ENCODE data around the gene TUT4. TPM values are rescaled to one million over a fixed set of nuclear protein-coding genes. Genes with fewer than 3 reads are reported as not detected.

Gene TUT4, protein sequence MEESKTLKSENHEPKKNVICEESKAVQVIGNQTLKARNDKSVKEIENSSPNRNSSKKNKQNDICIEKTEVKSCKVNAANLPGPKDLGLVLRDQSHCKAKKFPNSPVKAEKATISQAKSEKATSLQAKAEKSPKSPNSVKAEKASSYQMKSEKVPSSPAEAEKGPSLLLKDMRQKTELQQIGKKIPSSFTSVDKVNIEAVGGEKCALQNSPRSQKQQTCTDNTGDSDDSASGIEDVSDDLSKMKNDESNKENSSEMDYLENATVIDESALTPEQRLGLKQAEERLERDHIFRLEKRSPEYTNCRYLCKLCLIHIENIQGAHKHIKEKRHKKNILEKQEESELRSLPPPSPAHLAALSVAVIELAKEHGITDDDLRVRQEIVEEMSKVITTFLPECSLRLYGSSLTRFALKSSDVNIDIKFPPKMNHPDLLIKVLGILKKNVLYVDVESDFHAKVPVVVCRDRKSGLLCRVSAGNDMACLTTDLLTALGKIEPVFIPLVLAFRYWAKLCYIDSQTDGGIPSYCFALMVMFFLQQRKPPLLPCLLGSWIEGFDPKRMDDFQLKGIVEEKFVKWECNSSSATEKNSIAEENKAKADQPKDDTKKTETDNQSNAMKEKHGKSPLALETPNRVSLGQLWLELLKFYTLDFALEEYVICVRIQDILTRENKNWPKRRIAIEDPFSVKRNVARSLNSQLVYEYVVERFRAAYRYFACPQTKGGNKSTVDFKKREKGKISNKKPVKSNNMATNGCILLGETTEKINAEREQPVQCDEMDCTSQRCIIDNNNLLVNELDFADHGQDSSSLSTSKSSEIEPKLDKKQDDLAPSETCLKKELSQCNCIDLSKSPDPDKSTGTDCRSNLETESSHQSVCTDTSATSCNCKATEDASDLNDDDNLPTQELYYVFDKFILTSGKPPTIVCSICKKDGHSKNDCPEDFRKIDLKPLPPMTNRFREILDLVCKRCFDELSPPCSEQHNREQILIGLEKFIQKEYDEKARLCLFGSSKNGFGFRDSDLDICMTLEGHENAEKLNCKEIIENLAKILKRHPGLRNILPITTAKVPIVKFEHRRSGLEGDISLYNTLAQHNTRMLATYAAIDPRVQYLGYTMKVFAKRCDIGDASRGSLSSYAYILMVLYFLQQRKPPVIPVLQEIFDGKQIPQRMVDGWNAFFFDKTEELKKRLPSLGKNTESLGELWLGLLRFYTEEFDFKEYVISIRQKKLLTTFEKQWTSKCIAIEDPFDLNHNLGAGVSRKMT (N-terminal part only)
- 136 TPM for polyA plus RNA-seq (ENCODE audit: insufficient read length)
- long read RNA-seq, donor 1, full-length matches to known transcripts: 9 of 410 reads
- long read RNA-seq, donor 1, partial matches to known transcripts: 401 of 410 reads
- long read RNA-seq, donor 1, other reads (novel, unspliced or antisense): 0 of 410 reads
- long read RNA-seq, donor 2, full-length matches to known transcripts: 10 of 51 reads
- long read RNA-seq, donor 2, partial matches to known transcripts: 41 of 51 reads
- long read RNA-seq, donor 2, other reads (novel, unspliced or antisense): 0 of 51 reads
- long read RNA-seq, donor 3, full-length matches to known transcripts: 4 of 28 reads
- long read RNA-seq, donor 3, partial matches to known transcripts: 24 of 28 reads
- long read RNA-seq, donor 3, other reads (novel, unspliced or antisense): 0 of 28 reads
- long read RNA-seq, donor 4, full-length matches to known transcripts: 3 of 3 reads
- long read RNA-seq, donor 4, partial matches to known transcripts: 0 of 3 reads
- long read RNA-seq, donor 4, other reads (novel, unspliced or antisense): 0 of 3 reads
- long read RNA-seq, donor 5, full-length matches to known transcripts: 5 of 15 reads
- long read RNA-seq, donor 5, partial matches to known transcripts: 10 of 15 reads
- long read RNA-seq, donor 5, other reads (novel, unspliced or antisense): 0 of 15 reads
- long read RNA-seq, donor 6, partial matches to known transcripts: 15 of 17 reads
- long read RNA-seq, donor 6, other reads (novel, unspliced or antisense): 0 of 17 reads
- long read RNA-seq, donor 7, full-length matches to known transcripts: 10 of 36 reads
- long read RNA-seq, donor 7, partial matches to known transcripts: 26 of 36 reads
- long read RNA-seq, donor 7, other reads (novel, unspliced or antisense): 0 of 36 reads
- long read RNA-seq, donor 8, partial matches to known transcripts: 0 of 3 reads
- long read RNA-seq, donor 8, other reads (novel, unspliced or antisense): 0 of 3 reads

DNA sequence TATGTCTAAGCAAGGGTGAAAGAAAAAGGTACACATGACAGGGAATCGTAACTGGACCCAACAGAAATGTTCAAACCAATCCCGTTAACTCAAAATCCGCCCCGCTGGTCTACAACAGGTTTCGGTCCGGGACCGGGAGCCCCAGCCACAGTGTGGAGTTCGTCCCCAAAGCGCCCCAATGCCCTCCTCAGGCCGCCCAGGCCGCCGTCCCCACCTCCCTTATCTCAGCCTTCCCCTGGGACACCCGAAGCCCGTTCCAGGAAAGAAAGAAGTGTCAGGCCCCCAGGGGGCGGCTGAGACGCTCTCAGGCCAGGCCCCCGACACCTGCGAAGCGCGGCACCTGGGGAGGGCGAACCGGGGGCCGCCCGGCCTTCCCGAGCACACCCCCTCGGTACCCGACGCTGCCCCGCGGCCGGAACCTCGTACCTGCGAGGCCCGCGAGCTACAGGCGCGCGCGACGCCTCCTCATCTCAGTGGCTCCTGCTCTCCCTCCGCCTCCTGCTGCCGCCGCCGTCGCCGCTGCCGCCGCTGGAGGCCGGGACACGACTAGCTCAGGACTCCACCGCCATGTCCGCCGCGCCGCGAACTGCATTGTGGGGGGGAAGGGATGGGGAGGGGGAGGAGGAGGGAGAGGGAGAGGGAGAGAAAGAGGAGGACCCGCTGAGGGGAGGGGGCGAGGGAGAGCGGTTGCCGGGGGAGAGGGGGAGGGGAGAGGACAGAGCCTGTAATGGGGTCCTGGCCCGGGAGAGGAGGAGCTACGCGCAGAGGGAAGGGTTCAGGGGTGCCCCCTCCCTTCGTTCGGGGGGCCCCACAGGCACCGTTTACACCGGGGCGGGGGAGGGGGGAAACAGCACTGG is at the start of gene TUT4:
Gene TUT4 (minus strand): TSS at position 588 of the 857 bp plus-strand sequence. CDS start 26,812 bp downstream, outside the sequence.
- peak; percentile 93 for DNase-seq

DNA sequence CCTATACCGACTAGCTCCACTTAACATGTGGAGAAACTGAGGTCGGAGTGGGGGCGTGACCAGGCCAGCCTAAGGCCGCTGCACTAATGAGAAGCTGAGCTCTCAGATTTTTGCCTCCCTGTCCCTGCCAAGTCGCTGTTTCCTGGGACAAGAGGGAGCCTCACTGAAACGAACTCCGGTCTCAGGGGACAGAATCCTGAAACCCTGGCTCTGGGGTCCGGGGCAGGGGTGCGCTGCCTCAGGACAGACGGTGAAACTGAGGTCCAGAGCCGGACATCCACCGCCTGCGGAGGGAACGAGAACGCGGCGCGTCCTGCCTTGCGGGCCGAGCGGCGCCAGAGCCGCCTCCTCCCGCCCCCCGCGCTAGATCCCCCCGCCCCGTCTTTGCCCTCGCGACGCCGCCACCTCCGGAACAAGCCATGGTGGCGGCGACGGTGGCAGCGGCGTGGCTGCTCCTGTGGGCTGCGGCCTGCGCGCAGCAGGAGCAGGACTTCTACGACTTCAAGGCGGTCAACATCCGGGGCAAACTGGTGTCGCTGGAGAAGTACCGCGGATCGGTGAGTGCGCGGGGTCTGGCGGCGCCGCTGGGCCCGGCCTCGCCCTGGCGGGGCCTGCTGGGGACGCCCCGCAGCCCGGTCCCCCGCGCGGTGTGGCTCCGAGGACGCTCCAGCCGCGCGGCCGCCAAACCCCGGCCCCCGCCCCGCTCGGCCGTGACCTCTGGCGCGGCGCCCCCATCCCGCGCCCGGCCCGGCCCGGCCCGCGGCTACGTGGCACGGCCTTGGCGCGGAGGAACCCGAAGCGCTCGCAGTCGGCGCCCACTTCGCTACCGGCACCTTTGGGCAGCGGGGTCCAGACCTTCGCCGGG is 49.3 kb upstream of the TUT4 start, which contains the start of gene GPX7:
Gene GPX7 (plus strand): TSS at position 381 of the 865 bp plus-strand sequence. CDS start 39 bp downstream, at position 420.
- peak; percentile 37 for DNase-seq

DNA sequence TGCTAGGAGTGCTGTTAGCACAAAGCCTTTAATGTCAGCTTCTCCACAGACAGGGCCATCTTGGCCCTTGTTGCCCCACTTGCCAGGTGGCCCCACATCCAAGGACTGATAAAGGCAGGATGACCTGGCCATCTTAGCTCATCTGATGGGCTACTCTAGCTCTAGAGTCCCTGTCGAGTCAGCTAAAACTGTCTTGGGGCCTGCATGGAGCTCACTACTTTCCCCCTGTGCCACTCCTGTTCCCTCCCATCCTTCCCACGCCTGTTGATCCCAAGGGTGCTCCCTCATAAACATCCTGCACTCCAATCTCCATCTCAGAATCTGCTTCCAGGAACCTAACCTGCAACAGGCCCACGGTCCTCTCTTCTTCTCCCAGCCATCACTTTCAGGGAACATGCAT is 48.6 kb upstream of the TUT4 start:
- DNase-seq: no peak

DNA sequence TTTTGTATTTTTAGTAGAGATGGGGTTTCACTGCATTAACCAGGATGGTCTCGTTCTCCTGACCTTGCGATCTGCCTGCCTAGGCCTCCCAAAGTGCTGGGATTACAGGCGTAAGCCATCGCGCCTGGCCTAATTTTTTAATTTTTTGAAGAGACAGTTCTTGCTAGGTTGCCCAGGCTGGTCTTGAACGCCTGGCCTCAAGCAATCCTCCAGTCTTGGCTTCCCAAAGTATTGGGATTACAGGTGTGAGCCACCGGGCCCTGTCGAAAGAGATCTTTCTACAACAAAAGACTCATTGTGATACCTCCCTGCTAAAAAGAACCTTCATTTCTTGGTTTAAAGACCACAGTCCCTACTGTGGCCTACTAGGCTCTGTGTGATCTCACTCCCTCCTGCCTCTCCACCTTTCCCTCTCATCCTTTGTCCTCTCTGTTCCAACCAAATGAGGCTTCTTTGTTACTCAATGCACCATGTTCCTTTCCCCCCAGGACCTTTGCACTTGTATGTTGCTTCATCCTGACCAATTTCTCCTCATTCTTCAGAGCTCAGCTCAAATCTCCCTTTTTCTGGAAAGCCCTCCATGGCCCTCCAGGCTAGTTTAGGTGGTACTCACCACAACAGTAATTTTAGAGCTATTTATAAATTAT is 47.8 kb upstream of the TUT4 start:
- DNase-seq: no peak

DNA sequence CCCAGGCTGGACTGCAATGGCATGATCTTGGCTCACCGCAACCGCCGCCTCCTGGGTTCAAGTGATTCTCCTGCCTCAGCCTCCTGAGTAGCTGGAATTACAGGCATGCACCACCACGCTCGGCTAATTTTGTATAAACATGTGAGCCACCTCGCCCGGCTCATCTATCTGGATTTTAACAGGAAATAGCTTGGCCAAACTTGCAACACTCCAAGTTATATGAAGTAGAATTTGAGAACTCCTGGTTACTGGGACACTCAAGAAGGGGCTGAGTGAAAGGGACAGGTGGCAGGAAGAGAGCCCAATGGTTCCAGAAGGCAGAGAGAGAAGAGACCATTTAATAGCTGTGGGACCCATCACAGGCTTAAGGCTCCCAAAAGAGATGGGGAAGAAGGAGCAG is 46.3 kb upstream of the TUT4 start:
- DNase-seq: no peak

DNA sequence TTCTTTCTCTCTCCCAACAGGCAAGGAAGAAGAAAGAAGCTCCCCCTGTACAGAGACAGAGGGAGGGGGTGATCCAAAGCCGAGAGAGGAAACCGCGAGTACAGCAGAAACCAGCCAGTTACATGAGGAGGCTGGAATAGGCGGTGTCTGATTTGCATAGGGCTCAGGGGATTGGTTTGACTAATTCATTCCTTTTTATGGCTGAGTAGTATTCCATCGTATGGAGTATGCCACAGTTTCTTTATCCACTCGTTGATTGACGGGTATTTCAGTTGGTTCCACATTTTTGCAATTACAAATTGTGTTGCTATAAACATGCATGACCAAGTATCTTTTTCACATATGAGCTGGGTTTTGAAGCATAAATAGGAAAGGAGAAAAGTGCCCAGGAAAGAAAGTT is 45.8 kb upstream of the TUT4 start:
- DNase-seq: no peak

DNA sequence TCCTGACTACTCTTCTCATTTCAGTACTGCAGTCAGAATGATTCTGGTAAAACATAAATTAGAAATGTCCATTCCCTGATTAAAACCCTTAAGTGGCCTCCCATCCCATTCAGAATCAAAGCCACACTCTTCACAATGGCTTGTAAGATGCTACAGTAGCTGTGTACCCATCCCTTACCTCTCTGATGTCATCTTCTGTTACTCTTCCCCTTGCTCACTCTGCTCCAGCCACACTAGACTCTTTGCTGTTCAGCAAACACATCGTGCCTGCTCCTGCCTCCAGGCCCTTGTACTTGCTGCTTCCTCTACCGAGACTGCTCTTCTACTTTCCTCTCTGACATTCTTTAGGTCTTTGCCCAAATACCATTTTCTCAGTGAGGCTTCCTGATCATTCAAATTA is 45.0 kb upstream of the TUT4 start:
- no peak for DNase-seq

DNA sequence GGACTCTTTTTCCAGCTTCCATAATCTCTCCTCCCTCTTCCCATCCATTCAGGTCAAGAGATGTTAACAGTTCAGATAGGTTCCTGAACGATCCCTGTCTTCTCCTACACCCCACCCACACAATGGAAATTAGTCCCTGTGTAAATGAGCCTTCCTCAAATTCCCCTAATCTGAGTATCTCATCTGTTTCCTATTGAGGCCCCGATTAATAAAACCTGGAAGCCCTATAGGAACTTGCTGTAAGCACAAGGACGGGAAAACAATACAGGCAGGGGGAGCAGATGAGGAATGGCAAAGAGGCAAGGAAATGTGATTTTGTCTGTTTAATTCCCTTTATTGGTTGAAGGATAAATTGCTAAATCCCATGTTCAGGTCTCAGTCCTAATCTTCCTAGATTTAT is 42.2 kb upstream of the TUT4 start:
- DNase-seq: no peak

DNA sequence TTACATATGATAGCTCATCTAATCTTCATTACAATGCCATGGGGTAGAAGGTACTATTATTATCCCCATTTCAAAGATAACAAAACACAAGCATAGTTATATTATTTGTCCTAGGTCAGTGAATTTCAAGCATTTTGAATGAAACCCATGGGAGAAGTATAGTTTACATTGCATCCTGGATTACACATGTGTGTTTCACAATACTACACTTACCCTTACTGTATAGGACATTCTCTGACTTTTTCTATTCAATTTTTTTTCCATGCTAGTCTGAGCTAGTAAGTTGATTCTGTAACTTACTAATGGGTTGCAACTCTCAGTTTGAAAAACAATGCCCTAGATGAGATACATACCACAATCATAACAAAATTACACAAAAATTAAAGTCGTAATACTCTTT is 40.6 kb upstream of the TUT4 start:
- no peak for DNase-seq

DNA sequence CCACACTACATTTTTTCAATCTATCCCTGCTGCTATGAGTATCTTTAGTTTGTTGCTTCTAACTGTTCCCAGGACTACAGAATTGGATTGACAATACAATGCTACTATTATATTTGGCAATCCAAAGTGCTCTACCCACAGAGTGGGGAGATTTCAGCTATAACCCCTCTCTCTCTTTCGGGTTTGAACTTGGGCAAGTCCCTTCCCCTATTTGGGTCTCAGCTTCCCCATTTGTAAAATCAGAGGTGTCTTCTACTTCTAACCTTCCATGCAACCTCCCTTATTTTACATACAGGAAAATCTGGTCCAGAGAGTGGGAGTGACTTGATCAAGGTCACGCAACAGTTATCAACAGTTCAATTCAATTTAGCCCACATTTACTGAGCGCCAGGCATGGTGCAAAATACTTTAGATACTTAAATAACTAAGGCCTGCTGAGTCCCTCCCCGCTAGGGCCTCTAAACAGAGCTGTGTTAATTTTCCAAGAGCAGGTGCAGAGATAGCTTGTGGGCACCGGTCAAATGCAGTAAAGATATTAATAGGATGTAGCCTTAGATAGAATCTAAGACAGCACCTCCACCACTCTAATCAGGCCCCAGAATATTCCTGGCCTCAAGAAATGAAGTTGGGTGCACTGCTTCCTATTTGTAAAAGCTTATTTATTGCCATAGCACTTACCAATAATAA is 39.9 kb upstream of the TUT4 start:
- no peak for DNase-seq

DNA sequence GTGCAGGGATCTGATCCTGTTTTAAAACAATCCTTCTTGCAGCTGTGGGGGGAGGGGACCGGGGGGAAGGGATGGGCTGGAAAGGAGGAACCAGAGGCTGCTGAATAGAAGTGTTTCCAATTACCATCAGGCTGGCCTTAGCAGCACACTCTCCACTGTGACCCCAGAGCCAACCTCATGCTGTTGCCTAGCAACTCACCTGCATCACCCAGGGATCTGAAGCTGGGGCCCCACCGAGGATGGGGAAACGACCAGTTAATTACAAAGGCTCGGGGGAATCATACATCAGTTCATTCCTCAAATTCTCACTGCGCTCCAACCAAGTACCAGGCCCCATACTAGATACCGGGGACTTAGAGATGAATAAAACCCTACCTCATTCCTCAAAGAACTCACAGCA is 37.4 kb upstream of the TUT4 start:
- DNase-seq: peak; percentile 40

DNA sequence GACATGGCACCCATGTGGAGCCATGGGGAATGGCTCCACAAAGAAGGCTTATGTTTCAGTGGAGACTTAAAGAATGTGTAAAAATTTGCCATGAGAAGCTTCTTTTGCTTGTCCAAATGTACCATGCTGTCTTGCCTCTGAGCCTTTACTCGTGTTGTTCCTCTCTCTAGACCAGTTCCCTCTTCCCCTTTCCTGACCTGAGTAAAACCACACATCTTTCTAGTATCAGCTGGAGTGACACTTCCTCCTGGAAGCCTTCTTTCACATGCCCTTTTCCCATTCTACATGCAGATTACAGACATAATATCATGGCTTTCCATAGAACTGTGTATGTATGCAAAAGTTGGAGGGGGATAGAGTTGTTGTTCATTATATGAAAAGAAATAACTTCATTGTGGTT is 35.6 kb upstream of the TUT4 start:
- no peak for DNase-seq

DNA sequence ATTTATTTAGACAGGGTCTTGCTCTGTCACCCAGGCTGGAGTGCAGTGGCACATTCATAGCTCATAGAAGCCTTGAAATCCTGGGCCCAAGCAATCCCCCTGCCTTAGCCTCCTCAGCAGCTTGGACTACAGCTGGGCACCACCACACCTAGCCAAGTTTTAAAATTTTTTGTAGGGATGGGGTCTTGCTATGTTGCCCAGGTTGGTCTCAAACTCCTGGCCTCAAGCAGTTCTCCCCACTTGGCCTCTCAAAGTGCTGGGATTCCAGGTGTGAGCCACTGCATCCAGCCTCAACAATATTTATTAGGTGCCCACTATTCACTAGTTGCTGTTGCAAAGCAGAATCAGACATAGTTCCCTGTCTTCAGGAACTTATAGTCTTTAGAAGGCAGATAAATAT is 35.1 kb upstream of the TUT4 start:
- DNase-seq: no peak

DNA sequence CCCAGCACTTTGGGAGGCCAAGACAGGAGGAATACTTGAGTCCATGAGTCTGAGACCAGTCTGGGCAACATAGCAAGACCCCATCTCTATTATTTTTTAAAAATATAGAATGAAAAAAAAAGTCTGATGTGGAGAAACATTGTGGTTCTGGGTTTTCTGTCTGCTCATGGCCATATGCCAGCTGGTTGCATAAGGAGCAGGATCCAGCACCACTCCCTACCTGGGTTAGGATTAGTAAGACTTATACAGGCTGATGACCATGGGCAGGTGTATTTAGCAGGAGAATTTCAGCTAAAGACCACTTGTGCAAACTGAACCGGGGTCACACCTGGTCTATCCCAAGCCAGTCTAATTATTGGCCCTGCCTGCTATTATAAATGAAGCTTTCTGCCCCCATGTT is 32.6 kb upstream of the TUT4 start:
- DNase-seq: no peak

DNA sequence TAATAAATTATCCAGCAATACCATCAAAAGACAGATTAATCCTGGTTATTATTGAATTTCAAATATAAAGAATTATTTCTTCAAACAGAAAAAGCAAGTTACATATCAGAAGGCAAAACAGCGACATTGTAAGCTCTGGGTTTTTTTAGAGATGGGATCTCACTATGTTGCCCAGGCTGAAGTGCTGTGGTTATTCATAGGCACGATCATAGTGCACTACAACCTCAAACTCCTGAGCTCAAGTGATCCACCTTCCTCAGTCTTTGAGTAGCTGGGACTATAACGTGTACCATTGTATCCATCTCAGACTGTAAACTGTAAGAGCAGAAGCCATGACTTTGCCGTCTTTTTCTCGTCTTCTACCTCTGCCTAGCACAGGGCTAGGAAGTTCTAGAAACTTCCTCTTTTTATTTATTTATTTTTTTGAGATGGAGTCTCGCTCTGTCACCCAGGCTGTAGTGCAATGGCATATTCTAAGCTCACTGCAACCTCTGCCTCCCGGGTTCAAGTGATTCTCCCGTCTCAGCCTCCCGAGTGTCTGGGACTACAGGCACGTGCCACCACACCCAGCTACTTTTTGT is 29.3 kb upstream of the TUT4 start:
- DNase-seq: no peak

DNA sequence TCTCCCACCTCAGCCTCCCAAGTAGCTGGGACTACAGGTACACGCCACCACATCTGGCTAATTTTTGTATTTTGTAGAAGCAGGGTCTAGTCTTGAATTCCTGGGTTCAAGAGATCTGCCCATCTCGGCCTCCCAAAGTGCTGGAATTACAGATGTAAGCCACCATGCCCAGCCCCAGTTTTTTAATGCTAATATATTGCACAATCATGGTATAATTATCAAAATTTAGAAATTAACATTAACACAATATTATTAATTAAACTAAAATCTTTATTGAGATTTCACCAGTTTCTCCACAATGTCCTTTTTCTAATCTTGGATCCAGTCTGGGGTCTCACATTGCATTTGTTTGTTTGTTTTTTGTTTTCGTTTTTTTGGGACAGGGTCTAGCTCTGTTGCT is 27.4 kb upstream of the TUT4 start:
- no peak for DNase-seq

DNA sequence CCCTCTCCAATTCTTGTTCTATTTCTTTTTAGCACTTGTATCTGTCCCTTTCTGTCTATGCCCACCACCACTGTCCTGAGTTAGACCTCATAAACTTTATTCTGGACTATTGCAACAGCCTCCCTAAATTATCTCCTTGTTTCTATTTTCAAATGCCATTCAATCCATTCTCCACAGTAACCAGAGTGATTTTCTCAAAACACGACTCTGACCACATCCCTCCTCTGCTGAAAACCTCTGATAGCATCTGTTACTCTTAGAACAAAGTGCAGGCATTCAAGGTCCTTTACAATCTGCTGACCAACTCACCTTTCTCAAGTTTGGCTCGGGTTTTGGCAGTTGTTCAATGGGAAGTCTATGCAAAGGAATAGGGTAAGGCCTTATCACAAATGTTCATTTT is 26.5 kb upstream of the TUT4 start:
- no peak for DNase-seq
